Natural killer cell (primary cell): ENCODE results near the gene CRADD. TPM values are rescaled to one million over a fixed set of nuclear protein-coding genes. Genes with fewer than 3 reads are reported as not detected.
A peak's percentile ranks its signal among the peaks of the same experiment; 100 is the strongest.
"Not testable (repeated sequence)": the region's sequence is repeated elsewhere in the genome, so short reads cannot be mapped to it uniquely, and the experiment has no call there.

Source experiments
- ATAC-seq, 3 donors: fragments of 150-1000 bp in 2 of 3; fragments of 200-7000 bp in 1 of 3; cut with Tn5 transposase; 1 replicate in 1 of 3; 2 replicates in 2 of 3; pipeline ENCODE4 v1.10.0; 2021; ENCODE audit warnings: mild to moderate bottlenecking in 2 of 3, moderate library complexity in 2 of 3
- DNase-seq, 2 donors: peaks; one replicate each; pipeline versions ENCODE4 v3.0.0 to v3.0.0-alpha.2; 2013 to 2021; ENCODE audit warnings: mixed read lengths in 1 of 2
- H3K27ac ChIP-seq: one replicate; pipeline ENCODE4 v1.5.1; 2013; ENCODE audit warnings: mild to moderate bottlenecking, low read length
- H3K27me3 ChIP-seq: one replicate; pipeline ENCODE4 v1.6.1; 2013; ENCODE audit warnings: low read length; ENCODE audit not compliant: control insufficient read depth, insufficient read depth
- H3K36me3 ChIP-seq: one replicate; pipeline ENCODE4 v1.6.1; 2013; ENCODE audit warnings: low read length; ENCODE audit not compliant: control insufficient read depth, insufficient read depth
- H3K4me1 ChIP-seq: one replicate; pipeline ENCODE4 v1.6.1; 2013; ENCODE audit warnings: low read length; ENCODE audit not compliant: control insufficient read depth, insufficient read depth
- H3K4me3 ChIP-seq: one replicate; pipeline ENCODE4 v1.5.1; 2013; ENCODE audit warnings: low read length
- H3K9me3 ChIP-seq: one replicate; pipeline ENCODE4 v1.6.1; 2013; ENCODE audit warnings: low read length; ENCODE audit not compliant: control insufficient read depth, insufficient read depth
- H3K27ac Mint-ChIP-seq, 2 donors: one replicate each; pipeline ENCODE4 v1.8.0; 2022; ENCODE audit warnings: mild to moderate bottlenecking in 2 of 2, mixed read lengths in 2 of 2, moderate library complexity in 1 of 2
- H3K27me3 Mint-ChIP-seq, 2 donors: one replicate each; pipeline ENCODE4 v1.8.0; 2022; ENCODE audit warnings: low read depth in 2 of 2, mixed read lengths in 2 of 2
- H3K36me3 Mint-ChIP-seq: one replicate; pipeline ENCODE4 v1.8.0; 2022; ENCODE audit warnings: mixed read lengths
- H3K4me1 Mint-ChIP-seq, 2 donors: one replicate each; pipeline ENCODE4 v1.8.0; 2022; ENCODE audit warnings: mixed read lengths in 2 of 2
- H3K4me3 Mint-ChIP-seq: one replicate; pipeline ENCODE4 v1.8.0; 2022; ENCODE audit warnings: mild to moderate bottlenecking, moderate library complexity, mixed read lengths
- H3K9me3 Mint-ChIP-seq, 2 donors: one replicate each; pipeline ENCODE4 v1.8.0; 2022; ENCODE audit warnings: mixed read lengths in 2 of 2
- WGBS: methylation state at CpG from one replicate; pipeline ENCODE4 v1.1.7; 2013; ENCODE audit warnings: missing lambda C conversion rate; ENCODE audit not compliant: insufficient coverage; 5-methylcytosine and 5-hydroxymethylcytosine counted together
- intact Hi-C: fragments of 100-400 bp; cut with micrococcal nuclease; formaldehyde crosslinking; loops from one replicate; pipeline ENCODE4 v1.14.2; 2022
- total RNA-seq, 4 donors: library from RNA; stranded (reverse); fragments of 120-200 nt in 1 of 4; gene quantifications; one replicate each; pipeline versions ENCODE4 v1.2.3 to v1.2.4, GENCODE V29; 2013 to 2022
- TF ChIP-seq, protein P1 (sequence below): fragments of 200-600 bp; IDR thresholded peaks from one replicate; pipeline ENCODE4 v1.8.0; 2022; ENCODE audit warnings: antibody characterized with exemption

Gene CRADD
- total RNA-seq, 3 donors from 2014 or later (not counting 1 experiment from before 2014, with no cell fraction given) = 19.1 to 27.5 (median 26.4) TPM

DNA sequence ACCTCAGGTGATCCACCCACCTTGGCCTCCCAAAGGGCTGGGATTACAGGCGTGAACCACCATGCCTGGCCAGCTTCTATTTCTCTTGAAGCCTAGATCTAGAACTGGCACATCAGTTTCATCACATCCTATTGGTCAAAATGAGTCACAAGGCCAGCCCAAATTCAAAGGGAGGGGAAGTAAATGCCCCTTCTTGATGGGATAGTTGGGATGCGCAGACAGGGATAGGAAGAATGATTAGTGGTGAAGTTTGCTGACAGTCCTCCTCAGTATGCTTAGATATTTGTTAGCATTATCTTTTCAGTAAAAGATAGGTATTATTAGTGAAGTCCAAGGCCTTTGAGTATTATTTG, 33.4 kb downstream of the CRADD start:
- WGBS = 100% methylated on average over 2 of the region's 2 CpGs
- Mint-ChIP-seq H3K4me1 (peaks cover 31 to 32% of the 10 kb centered on the region in 2 donors), H3K27ac (no peak overlapping the region), H3K9me3 (peaks cover 0 to 5% of the 10 kb centered on the region in 2 donors), H3K27me3 (no peaks in the 10 kb centered on the region), H3K4me3 (no peak overlapping the region), H3K36me3 (peaks cover 7% of the 10 kb centered on the region)
- no peaks in the 10 kb centered on the region for H3K36me3 ChIP-seq
- ATAC-seq = no peak
- H3K4me1 ChIP-seq = no peaks in the 10 kb centered on the region
- intact Hi-C loops = no loop called here
- no peak overlapping the region for H3K4me3 ChIP-seq
- H3K9me3 ChIP-seq = peaks cover 8% of the 10 kb centered on the region
- H3K27me3 ChIP-seq = no peaks in the 10 kb centered on the region
- no peak for DNase-seq
- no peak overlapping the region for H3K27ac ChIP-seq
- TF ChIP-seq, protein P1, sequence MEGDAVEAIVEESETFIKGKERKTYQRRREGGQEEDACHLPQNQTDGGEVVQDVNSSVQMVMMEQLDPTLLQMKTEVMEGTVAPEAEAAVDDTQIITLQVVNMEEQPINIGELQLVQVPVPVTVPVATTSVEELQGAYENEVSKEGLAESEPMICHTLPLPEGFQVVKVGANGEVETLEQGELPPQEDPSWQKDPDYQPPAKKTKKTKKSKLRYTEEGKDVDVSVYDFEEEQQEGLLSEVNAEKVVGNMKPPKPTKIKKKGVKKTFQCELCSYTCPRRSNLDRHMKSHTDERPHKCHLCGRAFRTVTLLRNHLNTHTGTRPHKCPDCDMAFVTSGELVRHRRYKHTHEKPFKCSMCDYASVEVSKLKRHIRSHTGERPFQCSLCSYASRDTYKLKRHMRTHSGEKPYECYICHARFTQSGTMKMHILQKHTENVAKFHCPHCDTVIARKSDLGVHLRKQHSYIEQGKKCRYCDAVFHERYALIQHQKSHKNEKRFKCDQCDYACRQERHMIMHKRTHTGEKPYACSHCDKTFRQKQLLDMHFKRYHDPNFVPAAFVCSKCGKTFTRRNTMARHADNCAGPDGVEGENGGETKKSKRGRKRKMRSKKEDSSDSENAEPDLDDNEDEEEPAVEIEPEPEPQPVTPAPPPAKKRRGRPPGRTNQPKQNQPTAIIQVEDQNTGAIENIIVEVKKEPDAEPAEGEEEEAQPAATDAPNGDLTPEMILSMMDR = no peak

DNA sequence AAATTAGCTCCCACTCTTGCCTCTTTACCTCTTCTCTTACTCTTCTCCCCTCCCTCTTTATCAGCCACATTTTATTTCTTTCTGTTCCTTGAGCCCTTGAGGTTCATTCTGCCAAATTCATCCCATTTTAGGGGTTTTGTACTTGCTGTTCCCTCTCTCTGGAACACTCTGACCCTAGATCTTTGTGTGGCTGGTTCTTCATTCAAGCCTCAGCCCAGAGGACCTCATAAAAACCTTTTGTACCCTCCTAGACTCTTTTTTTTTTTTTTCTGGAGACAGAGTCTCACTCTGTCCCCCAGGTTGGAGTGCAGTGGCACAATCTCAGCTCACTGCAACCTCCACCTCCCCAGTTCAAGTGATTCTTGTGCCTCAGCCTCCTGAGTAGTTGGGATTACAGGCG, 34.3 kb downstream of the CRADD start:
- H3K36me3 Mint-ChIP-seq, DNase-seq, H3K36me3 ChIP-seq, H3K27me3 Mint-ChIP-seq, intact Hi-C loops, H3K9me3 Mint-ChIP-seq, H3K27ac ChIP-seq, H3K9me3 ChIP-seq, H3K4me3 ChIP-seq, H3K4me1 ChIP-seq, H3K27ac Mint-ChIP-seq, H3K4me3 Mint-ChIP-seq, ATAC-seq, H3K27me3 ChIP-seq: not testable (repeated sequence)
- peaks cover 25 to 35% of the 10 kb centered on the region in 2 donors for H3K4me1 Mint-ChIP-seq
- 89% methylated on average over 1 of the region's 1 CpG for WGBS

DNA sequence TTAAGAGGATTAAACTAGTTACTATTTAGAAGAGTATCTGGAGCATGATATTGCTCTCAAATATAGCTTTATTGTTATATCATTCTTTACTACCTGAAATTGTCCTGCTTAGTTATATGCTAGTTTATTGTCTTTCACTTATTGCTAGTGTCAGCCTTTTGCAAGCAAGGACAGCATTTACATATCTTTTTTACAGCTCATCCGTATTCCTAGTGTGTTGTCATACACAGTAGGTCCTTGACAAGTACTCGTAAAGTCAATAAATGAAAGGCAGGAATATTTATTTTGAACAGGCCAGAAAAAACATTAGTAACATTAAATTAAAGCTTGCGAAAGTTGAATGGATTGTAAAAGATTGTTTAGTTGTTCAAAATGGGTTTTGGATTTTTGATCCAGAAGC, 35.0 kb downstream of the CRADD start:
- Mint-ChIP-seq H3K4me1 (peaks cover 27 to 38% of the 10 kb centered on the region in 2 donors), H3K27ac (peak overlapping the region in 1 of 2 donors; percentile 5), H3K27me3 (no peaks in the 10 kb centered on the region), H3K4me3 (no peak overlapping the region), H3K36me3 (peaks cover 7% of the 10 kb centered on the region), H3K9me3 (peaks cover 0 to 5% of the 10 kb centered on the region in 2 donors)
- Histone ChIP-seq H3K27me3 (no peaks in the 10 kb centered on the region), H3K9me3 (peaks cover 8% of the 10 kb centered on the region), H3K4me3 (no peak overlapping the region), H3K27ac (no peak overlapping the region), H3K4me1 (no peaks in the 10 kb centered on the region), H3K36me3 (no peaks in the 10 kb centered on the region)
- WGBS = 89% methylated on average over 3 of the region's 3 CpGs
- ATAC-seq (no peak), DNase-seq (no peak)
- TF ChIP-seq, protein P1 = no peak
- intact Hi-C loops = no loop called here

DNA sequence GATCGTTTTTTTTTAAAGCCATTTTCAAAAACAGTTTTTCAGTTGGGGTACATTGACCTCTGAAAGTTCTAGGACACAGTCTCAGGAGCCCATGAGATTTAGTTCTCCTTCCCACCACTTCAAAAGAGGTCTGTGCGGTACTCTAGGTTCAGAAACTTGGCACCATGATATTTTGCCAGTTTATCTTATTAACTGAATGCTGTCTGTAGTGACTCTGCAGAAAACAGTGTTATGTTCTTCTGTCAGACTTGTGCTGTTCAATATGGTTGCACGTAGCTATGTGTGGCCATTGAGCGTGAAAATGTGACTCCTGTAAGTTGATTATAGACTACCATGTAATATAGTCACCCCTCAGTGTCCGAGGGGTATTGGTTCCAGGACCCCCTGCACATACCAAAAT, 35.9 kb downstream of the CRADD start:
- Mint-ChIP-seq H3K36me3 (peaks cover 7% of the 10 kb centered on the region), H3K4me1 (peaks cover 27 to 34% of the 10 kb centered on the region in 2 donors)

More for the DNA sequence above, 35.9 kb downstream of the CRADD start:
- H3K4me1 ChIP-seq = no peaks in the 10 kb centered on the region
- ATAC-seq = no peak
- TF ChIP-seq, protein P1 = no peak
- peaks cover 8% of the 10 kb centered on the region for H3K9me3 ChIP-seq
- no peak overlapping the region for H3K4me3 Mint-ChIP-seq
- DNase-seq = no peak
- no peaks in the 10 kb centered on the region for H3K27me3 ChIP-seq
- no peaks in the 10 kb centered on the region for H3K27me3 Mint-ChIP-seq
- no peaks in the 10 kb centered on the region for H3K36me3 ChIP-seq
- H3K27ac ChIP-seq = no peak overlapping the region
- WGBS = 74% methylated on average over 5 of the region's 5 CpGs
- intact Hi-C loops = no loop called here
- peaks cover 0 to 5% of the 10 kb centered on the region in 2 donors for H3K9me3 Mint-ChIP-seq
- H3K27ac Mint-ChIP-seq = no peak overlapping the region
- no peak overlapping the region for H3K4me3 ChIP-seq
